Adrenal gland (tissue), 12 donors: Measurements from ENCODE around the gene B9D2. TPM values are rescaled to one million over a fixed set of nuclear protein-coding genes. Genes with fewer than 3 reads are reported as not detected.

Source experiments
- DNase-seq, 7 donors: peaks; one replicate each; pipeline ENCODE4 v3.0.0-alpha.2; 2019 to 2020
- H3K27ac ChIP-seq, 5 donors: fragments of 200-600 bp; sonication (generic) in 4 of 5; 1 replicate in 3 of 5; 2 replicates in 2 of 5; pipeline versions ENCODE4 v1.5.1 to v1.8.0; 2016 to 2020; ENCODE audit warnings: mild to moderate bottlenecking in 1 of 5
- H3K27me3 ChIP-seq: fragments of 200-600 bp; 2 replicates; pipeline ENCODE4 v1.8.0; 2021
- H3K36me3 ChIP-seq, 2 donors: fragments of 200-600 bp; replicated peaks in 1 of 2; 1 replicate in 1 of 2; 2 replicates in 1 of 2; pipeline versions ENCODE4 v1.5.1 to v1.8.0; 2018 to 2022
- H3K4me1 ChIP-seq, 2 donors: fragments of 200-600 bp; replicated peaks in 1 of 2; 1 replicate in 1 of 2; 2 replicates in 1 of 2; pipeline versions ENCODE4 v1.5.1 to v1.8.0; 2018 to 2021
- H3K4me3 ChIP-seq, 4 donors: fragments of 200-600 bp; sonication (generic) in 3 of 4; one replicate each; pipeline ENCODE4 v1.5.1; 2016 to 2018
- H3K9me3 ChIP-seq, 3 donors: fragments of 200-600 bp; sonication (generic) in 1 of 3; replicated peaks in 1 of 3; 1 replicate in 2 of 3; 2 replicates in 1 of 3; pipeline versions ENCODE4 v1.5.1 to v1.8.0; 2016 to 2021
- CTCF ChIP-seq, 6 experiments: fragments of 450-650 bp in 4 of 6; fragments of 200-600 bp in 2 of 6; sonication (generic) in 1 of 6; IDR thresholded peaks; 1 replicate in 5 of 6; 2 replicates in 1 of 6; pipeline versions ENCODE4 v1.5.1 to v1.8.0; 2016 to 2021; ENCODE audit warnings: antibody characterized with exemption in 6 of 6, mild to moderate bottlenecking in 2 of 6, moderate library complexity in 1 of 6
- POLR2A ChIP-seq, 2 donors: fragments of 450-650 bp; IDR thresholded peaks; one replicate each; pipeline ENCODE4 v1.6.1; 2017; ENCODE audit warnings: antibody characterized with exemption in 2 of 2, mild to moderate bottlenecking in 2 of 2, moderate library complexity in 1 of 2
- WGBS, 4 donors: extraction: QIAGEN DNeasy Blood & Tissue Kit in 2 of 4; methylation state at CpG; one replicate each; pipeline versions ENCODE4 v1.1.5 to v1.1.7; 2013 to 2017; 5-methylcytosine and 5-hydroxymethylcytosine counted together
- intact Hi-C, 2 donors: fragments of 100-400 bp; cut with DNase I; formaldehyde crosslinking; loops; one replicate each; pipeline versions ENCODE4 v1.14.1 to v1.15.0; 2022 to 2023
- polyA plus RNA-seq, 3 donors: library from polyadenylated mRNA; stranded (reverse); fragments of 200-250 nt in 2 of 3; fragments of 350-450 nt in 1 of 3; fragmentation: Illumina TruSeq in 1 of 3; extraction: RNeasy Lipid Tissue Mini Kit (QIAGEN cat#74804) in 1 of 3; gene quantifications; one replicate each; pipeline ENCODE4 v1.2.3, GENCODE V29; 2013 to 2014
- total RNA-seq, 9 donors: library from RNA; depleted of rRNA in 4 of 9; stranded (reverse); fragments of >200 nt in 4 of 9; fragments of 120-200 nt in 1 of 9; fragmentation: NEBNext Ultra II Directional in 1 of 9; extraction: Animal tissue kit (Norgen Biotek cat#: 25700) in 1 of 9; gene quantifications; one replicate each; pipeline versions ENCODE4 v1.1.0 to v1.2.4, GENCODE V29; 2013 to 2023
- donor health status: healthy with polysubstance abuse.
- donor health status: Bipolar disorder and iron deficiency.
- donor health status: DM: yes; HTN: yes; CAD: no.
- donor health status: DM: no; HTN: no; CAD: no.
- donor health status: DM: no; HTN: no; CAD: no.
- donor health status: DM: yes; HTN: yes; CAD: no.

The B9D2 gene
- total and polyA plus RNA-seq, 12 donors: 2.7 to 16.8 (median 10.8) TPM

- Histone ChIP-seq H3K4me3 (no peak overlapping the region), H3K27me3 (no peaks in the 10 kb centered on the region), H3K4me1 (peaks cover 22 to 44% of the 10 kb centered on the region in 2 donors), H3K9me3 (no peaks in the 10 kb centered on the region), H3K36me3 (peaks cover 0 to 28% of the 10 kb centered on the region in 2 donors), H3K27ac (peak overlapping the region in 4 of 5 donors; percentile 31 to 91 (median 64))
- peak in 3 of 7 donors; percentile 22 to 65 (median 33) for DNase-seq
- intact Hi-C loops: no loop called here
- 60 to 70% (median 65%) methylated on average over 15 to 22 of the region's 22 CpGs for WGBS, 4 donors
- TF ChIP-seq CTCF (IDR thresholded peaks at IDR 0.05): no peak
- TF ChIP-seq POLR2A (IDR thresholded peaks at IDR 0.05): no peak
These were observed 35.6 kb downstream of the B9D2 start for GRCh38 chr19:41328157-41328841.

DNA sequence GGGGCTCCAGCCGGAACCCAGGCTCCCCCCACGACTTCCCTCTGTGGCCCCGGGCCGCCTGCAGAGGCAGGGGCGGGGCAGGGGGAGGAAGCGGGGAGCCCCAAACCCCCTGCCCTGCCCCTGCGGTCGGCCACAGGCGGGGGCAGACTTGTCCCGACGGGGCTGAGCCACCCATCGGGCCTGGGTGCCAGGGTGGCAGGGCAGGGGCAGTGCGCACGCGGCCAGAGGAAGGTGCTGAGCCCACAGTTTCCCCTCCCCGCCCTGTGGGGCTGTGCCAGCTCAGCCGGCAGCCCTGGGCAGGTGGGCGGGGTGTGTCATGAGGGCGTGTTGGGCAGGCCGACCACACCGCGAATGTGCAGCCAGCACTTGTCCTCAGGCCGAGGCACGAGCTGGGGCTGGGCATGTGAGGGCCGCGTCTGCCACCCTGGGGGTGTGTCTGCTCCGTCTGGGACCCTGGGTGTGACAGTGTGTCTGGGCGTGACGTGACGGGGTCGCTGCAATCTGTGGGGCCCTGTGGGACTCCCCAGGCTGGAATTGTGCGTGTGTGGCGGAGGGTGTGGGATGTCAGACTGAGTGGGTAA lies 36.3 kb downstream of the B9D2 start:
- Histone ChIP-seq H3K36me3 (peaks cover 0 to 25% of the 10 kb centered on the region in 2 donors), H3K27ac (peak overlapping the region; percentile 2 to 91 (median 39)), H3K4me3 (peak overlapping the region in 1 of 4 donors; percentile 25), H3K4me1 (peaks cover 22 to 51% of the 10 kb centered on the region in 2 donors), H3K27me3 (no peaks in the 10 kb centered on the region), H3K9me3 (no peaks in the 10 kb centered on the region)
- intact Hi-C loops: no loop called here
- peak; percentile 51 to 83 (median 62) for DNase-seq
- TF ChIP-seq CTCF (IDR thresholded peaks at IDR 0.05) (no peak), POLR2A (IDR thresholded peaks at IDR 0.05) (no peak)
- WGBS, 4 donors: 26 to 60% (median 34%) methylated on average over 10 to 33 of the region's 33 CpGs

DNA sequence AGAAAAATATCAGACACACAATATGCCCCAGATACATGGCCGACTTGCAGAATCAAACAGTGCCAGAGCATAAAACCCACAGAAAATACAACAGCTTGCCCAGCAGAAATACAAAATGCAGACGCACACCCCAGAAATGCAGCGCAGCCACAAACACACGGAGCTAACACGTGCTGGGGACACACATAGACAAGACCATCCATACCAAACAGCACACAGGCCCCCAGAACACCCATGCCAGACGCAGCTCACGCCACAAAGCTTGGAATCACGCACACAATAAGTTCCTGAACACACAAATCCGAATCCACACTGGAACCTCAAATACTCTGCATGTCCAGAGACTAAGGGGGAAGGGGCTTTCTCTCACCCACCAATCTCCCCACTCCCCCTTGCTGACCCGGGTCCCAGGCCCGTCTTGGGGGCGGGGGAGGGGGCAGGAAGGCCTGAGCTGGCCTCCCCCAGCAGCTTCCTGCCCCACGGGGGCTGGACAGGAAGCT lies 36.8 kb downstream of the B9D2 start:
- Histone ChIP-seq H3K27ac (peak overlapping the region; percentile 2 to 91 (median 31)), H3K36me3 (peaks cover 0 to 22% of the 10 kb centered on the region in 2 donors), H3K4me1 (peaks cover 26 to 56% of the 10 kb centered on the region in 2 donors), H3K27me3 (no peaks in the 10 kb centered on the region), H3K9me3 (no peaks in the 10 kb centered on the region), H3K4me3 (peak overlapping the region in 1 of 4 donors; percentile 25)
- intact Hi-C loops: no loop called here
- 20 to 53% (median 39%) methylated on average over 6 to 13 of the region's 13 CpGs for WGBS, 4 donors
- TF ChIP-seq CTCF (IDR thresholded peaks at IDR 0.05): no peak
- no peak for TF ChIP-seq POLR2A (IDR thresholded peaks at IDR 0.05)
- DNase-seq: no peak

DNA sequence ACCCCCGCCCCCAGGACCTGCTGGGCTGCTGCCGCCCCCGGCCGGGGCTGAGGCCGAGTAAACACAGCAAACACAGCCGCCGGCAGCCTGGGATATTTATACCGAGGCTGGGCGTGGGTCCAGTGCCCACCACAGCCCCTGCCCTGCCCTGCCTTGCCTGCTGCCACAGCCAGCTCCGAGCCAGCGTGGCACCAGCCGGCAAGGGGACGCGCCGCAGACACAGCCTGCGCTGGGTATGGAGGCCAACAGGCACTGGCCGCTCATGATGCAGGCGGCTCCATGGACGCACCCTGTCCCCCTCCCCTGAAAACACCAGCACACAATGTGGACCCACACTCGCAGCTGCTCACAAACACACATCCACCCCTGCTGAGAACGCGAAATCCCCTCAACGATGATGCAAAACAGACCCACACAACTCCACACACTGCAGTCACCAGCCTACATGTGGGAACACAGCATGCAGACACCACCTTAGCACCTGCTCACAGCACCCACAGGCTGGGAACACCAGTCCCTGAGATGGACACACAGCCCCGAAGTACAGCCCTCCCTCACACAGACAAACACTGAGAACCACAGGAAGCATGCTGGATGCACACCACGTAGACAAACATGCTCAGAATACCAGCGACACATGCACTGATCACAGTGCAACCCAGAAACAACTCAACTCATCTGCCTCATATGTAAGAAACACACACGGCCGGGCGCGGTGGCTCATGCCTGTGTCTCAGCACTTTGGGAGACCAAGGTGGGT lies 37.8 kb downstream of the B9D2 start:
- TF ChIP-seq POLR2A (IDR thresholded peaks at IDR 0.05): peak in 1 of 2 donors; percentile 11
- no peak for TF ChIP-seq CTCF (IDR thresholded peaks at IDR 0.05)
- 24 to 65% (median 31%) methylated on average over 5 to 30 of the region's 30 CpGs for WGBS, 4 donors
- Histone ChIP-seq H3K27ac (peak overlapping the region in 4 of 5 donors; percentile 79 to 91 (median 87)), H3K9me3 (no peaks in the 10 kb centered on the region), H3K4me1 (peaks cover 33 to 66% of the 10 kb centered on the region in 2 donors), H3K4me3 (peak overlapping the region in 1 of 4 donors; percentile 37), H3K27me3 (no peaks in the 10 kb centered on the region), H3K36me3 (peaks cover 0 to 16% of the 10 kb centered on the region in 2 donors)
- peak in 1 of 7 donors; percentile 68 for DNase-seq
- intact Hi-C loops: no loop called here
